K562 (cell line): ENCODE data around the gene CYP1B1. TPM values are rescaled to one million over a fixed set of nuclear protein-coding genes. Genes with fewer than 3 reads are reported as not detected.

Experiments
- ATAC-seq: fragments of 200-7000 bp; cut with Tn5 transposase; 3 replicates; pipeline ENCODE4 v1.9.1; 2020; ENCODE audit warnings: moderate library complexity
- BruUV-seq: library from RNA; stranded (reverse); fragments of 400-500 nt; replicated peaks from 2 replicates; lab custom pipeline; 2021; lab: Mats Ljungman, UMichigan
- CTCF ChIA-PET: fragments of 300-600 bp; formaldehyde crosslinking; extraction: SDS; loops from one replicate; lab custom pipeline; 2021; ENCODE audit warnings: low intra/inter-chr PET ratio; lab: Yijun Ruan, JAX
- POLR2A ChIA-PET: fragments of 300-600, 350-650 bp; sonication (Branson Sonifier 250); formaldehyde crosslinking; extraction: SDS; loops from one replicate; lab custom pipeline; 2021; ENCODE audit warnings: antibody characterized with exemption, inconsistent platforms; lab: Yijun Ruan, JAX
- DNase-seq, 4 experiments: peaks; one replicate each; pipeline versions ENCODE4 v3.0.0 to v3.0.0-alpha.2; 2011 to 2018; ENCODE audit warnings: low spot score in 3 of 4, mixed read lengths in 3 of 4; ENCODE audit errors: extremely low read depth in 1 of 4
- FAIRE-seq: peaks from 2 replicates; lab custom pipeline; 2011; peaks lifted over from hg19 to GRCh38; lab: Jason Lieb, UNC
- H2AFZ ChIP-seq: 2 replicates; pipeline ENCODE4 v1.6.0; 2011; ENCODE audit warnings: low read depth, low read length, control low read depth, inconsistent platforms
- H3K27ac ChIP-seq: fragments of 200-600 bp; 3 replicates; pipeline ENCODE4 v1.8.0; 2011; ENCODE audit warnings: low read depth, mild to moderate bottlenecking, control low read depth, inconsistent platforms, low read length, moderate library complexity, mixed read lengths; ENCODE audit errors: extremely low read depth
- H3K27me3 ChIP-seq, 2 experiments: fragments of 300-600 bp in 1 of 2; 2 replicates in 1 of 2; 3 replicates in 1 of 2; pipeline versions ENCODE4 v1.6.0 to v1.8.0; 2011; ENCODE audit warnings: inconsistent platforms in 2 of 2, low read length in 2 of 2, mild to moderate bottlenecking in 1 of 2, mixed read lengths in 1 of 2, moderate library complexity in 1 of 2; ENCODE audit not compliant: control insufficient read depth in 2 of 2, insufficient read depth in 2 of 2
- H3K36me3 ChIP-seq: fragments of 300-600 bp; 3 replicates; pipeline ENCODE4 v1.8.0; 2011; ENCODE audit warnings: mild to moderate bottlenecking, low read length, inconsistent platforms; ENCODE audit not compliant: control insufficient read depth, insufficient read depth
- H3K4me1 ChIP-seq, 2 experiments: fragments of 200-600 bp in 1 of 2; replicated peaks in 1 of 2; 2 replicates in 1 of 2; 3 replicates in 1 of 2; pipeline versions ENCODE4 v1.5.1 to v1.8.0; 2011; ENCODE audit warnings: inconsistent platforms in 2 of 2, low read length in 2 of 2, mild to moderate bottlenecking in 1 of 2, mixed read lengths in 1 of 2, moderate library complexity in 1 of 2; ENCODE audit not compliant: control insufficient read depth in 2 of 2, insufficient read depth in 2 of 2
- H3K4me2 ChIP-seq: 2 replicates; pipeline ENCODE4 v1.6.1; 2011; ENCODE audit warnings: low read length, control low read depth, inconsistent platforms, mixed read lengths; ENCODE audit not compliant: insufficient read depth
- H3K4me3 ChIP-seq: fragments of 200-600 bp; sonication (generic), shearing (Covaris generic); 2 replicates; pipeline ENCODE4 v1.5.1; 2016; ENCODE audit warnings: control low read depth, inconsistent platforms
- H3K79me2 ChIP-seq: fragments of 200-600 bp; 3 replicates; pipeline ENCODE4 v1.8.0; 2011; ENCODE audit warnings: low read length, inconsistent platforms; ENCODE audit not compliant: control insufficient read depth, insufficient read depth
- H3K9ac ChIP-seq, 2 experiments: 2 replicates each; pipeline versions ENCODE4 v1.6.0 to v1.6.1; 2011; ENCODE audit warnings: low read depth in 2 of 2, low read length in 2 of 2, control low read depth in 1 of 2, inconsistent platforms in 1 of 2, mild to moderate bottlenecking in 1 of 2, mixed read lengths in 1 of 2; ENCODE audit not compliant: insufficient read depth in 1 of 2
- H3K9me1 ChIP-seq: one replicate; pipeline ENCODE4 v1.6.0; 2011; ENCODE audit warnings: inconsistent platforms, mild to moderate bottlenecking, low read length, moderate library complexity; ENCODE audit not compliant: control insufficient read depth, insufficient read depth
- H3K9me3 ChIP-seq: replicated peaks from 2 replicates; pipeline ENCODE4 v1.5.1; 2011; ENCODE audit warnings: low read depth, low read length, inconsistent platforms; ENCODE audit not compliant: control insufficient read depth, insufficient read depth
- H4K20me1 ChIP-seq: replicated peaks from 2 replicates; pipeline ENCODE4 v1.6.1; 2011; ENCODE audit warnings: low read length, inconsistent platforms, mixed read lengths; ENCODE audit not compliant: control insufficient read depth, insufficient read depth
- C11orf30 ChIP-seq: fragments of 450-650 bp; IDR thresholded peaks from 2 replicates; pipeline ENCODE4 v1.6.1; 2016; ENCODE audit warnings: low read depth, mild to moderate bottlenecking
- EHMT2 ChIP-seq: fragments of 450-650 bp; IDR thresholded peaks from 2 replicates; pipeline ENCODE4 v1.6.1; 2018; ENCODE audit warnings: antibody characterized with exemption
- ELF2 ChIP-seq: fragments of 250-450 bp; sonication (Bioruptor Pico); IDR thresholded peaks from 2 replicates; pipeline ENCODE4 v1.5.0; 2021; ENCODE audit warnings: mild to moderate bottlenecking
- ZNF316 ChIP-seq: fragments of 450-650 bp; IDR thresholded peaks from 2 replicates; pipeline ENCODE4 v1.6.1; 2016
- ZNF717 ChIP-seq: fragments of 250-450 bp; sonication (Bioruptor Pico); IDR thresholded peaks from 2 replicates; pipeline ENCODE4 v1.5.0; 2021
- WGBS: fragments of 100-300 bp; shearing (Covaris generic); methylation state at CpG from one replicate; pipeline ENCODE4 v1.1.6; 2016; ENCODE audit warnings: low coverage, mixed read lengths; ENCODE audit not compliant: insufficient coverage; ENCODE audit errors: missing lambda C conversion rate; 5-methylcytosine and 5-hydroxymethylcytosine counted together
- in situ Hi-C: fragments of 300-500 bp; cut with MboI; formaldehyde crosslinking; loops from 4 replicates; pipeline ENCODE4 v1.15.0; 2018; ENCODE audit warnings: inconsistent platforms, mixed read lengths
- intact Hi-C: fragments of 100-400 bp; cut with micrococcal nuclease; formaldehyde crosslinking; loops from 2 replicates; pipeline ENCODE4 v1.14.2; 2022
- polyA plus RNA-seq, 8 experiments: library from polyadenylated mRNA; depleted of rRNA in 4 of 8; stranded (reverse) in 5 of 8; unstranded in 3 of 8; fragments of >200 nt; fragmentation: Nextera tagmentation in 2 of 8; fragmentation: Illumina TruSeq in 1 of 8; extraction: Ambion mirVana in 2 of 8; extraction: Trizol in 1 of 8; gene quantifications; 2 replicates each; pipeline versions ENCODE4 v1.2.1 to v1.2.3, GENCODE V29; 2011 to 2014; ENCODE audit warnings: inconsistent platforms in 1 of 8, missing spikeins in 1 of 8
- total RNA-seq, 7 experiments: library from RNA; depleted of rRNA in 6 of 7; stranded (reverse); fragments of >200 nt in 6 of 7; fragmentation: Illumina TruSeq in 2 of 7; extraction: Trizol in 2 of 7; gene quantifications; 2 replicates each; pipeline versions ENCODE4 v1.2.1 to v1.2.3, GENCODE V29; 2011 to 2021; ENCODE audit warnings: low replicate concordance in 1 of 7

The CYP1B1 gene
- total and polyA plus RNA-seq, 9 of the 15 experiments (the other 6 are each of a cell fraction or from before 2014, with no cell fraction given): 0.07 TPM; not detected in 8

DNA sequence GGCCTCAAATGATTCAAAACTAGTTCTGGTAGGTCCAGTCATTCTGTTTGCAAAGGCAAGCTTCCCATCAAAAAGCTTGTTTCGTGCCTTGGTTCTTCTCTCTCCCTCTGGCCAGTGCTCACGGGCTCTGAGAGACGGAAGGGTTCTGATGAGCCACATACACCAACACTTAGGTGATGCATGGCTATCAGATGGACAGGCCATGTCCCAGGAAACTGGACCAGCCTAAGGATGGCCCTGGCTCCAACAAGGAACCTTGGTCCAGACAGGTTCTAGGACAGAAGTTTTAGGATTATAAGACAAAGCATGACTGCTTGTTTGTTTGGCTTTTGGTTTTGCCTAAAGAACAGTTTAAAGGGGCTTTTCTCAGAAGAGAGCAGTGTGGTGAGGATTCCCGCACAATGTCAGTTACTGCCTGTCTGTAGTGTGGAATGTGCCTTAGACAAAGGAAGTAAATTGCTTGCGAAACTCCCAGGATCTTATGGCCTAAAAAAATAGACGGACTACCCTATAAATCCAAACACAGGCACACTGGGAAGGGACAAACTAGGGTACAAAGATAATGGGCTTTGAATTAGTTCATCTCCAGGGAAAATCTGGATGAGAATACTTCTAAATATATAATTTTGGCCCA lies 10.3 kb downstream of the CYP1B1 start (continued):
- TF ChIP-seq ELF2: no peak

DNA sequence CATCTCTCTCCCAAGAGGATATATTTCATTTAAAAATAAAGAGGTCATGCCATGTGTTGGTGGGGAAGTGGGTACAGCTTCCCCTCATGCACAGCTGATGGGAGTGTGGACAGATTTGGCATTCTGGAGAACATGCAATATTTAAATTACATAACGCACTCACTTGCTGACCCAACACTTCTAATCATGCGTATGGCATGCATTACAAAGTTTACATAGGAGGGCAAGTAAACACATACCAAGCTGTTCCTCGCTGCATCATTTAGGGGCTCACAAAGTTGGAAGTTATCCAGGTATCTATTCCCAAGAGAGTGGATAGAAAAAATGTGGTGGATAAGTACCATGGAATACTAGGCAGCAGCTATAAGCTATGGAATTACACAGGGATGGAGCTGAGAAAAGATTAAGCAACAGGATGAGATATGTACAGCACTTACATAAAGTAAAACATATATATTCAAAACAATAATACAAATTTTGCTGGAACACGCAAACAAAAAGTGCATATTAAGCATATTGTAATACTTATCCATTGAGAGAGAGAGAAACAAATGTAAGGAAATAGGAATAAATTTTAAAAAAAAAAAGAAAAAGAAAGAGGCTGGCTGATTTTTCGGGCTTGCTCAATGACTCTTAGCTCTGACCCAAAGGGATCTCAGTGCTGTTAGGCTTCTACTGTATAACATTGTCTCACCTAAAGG lies 11.0 kb downstream of the CYP1B1 start:
- no peaks in the 10 kb centered on the region for H3K4me1 ChIP-seq
- in situ Hi-C loops: no loop called here
- no peaks in the 10 kb centered on the region for H3K36me3 ChIP-seq
- ATAC-seq (no peak), FAIRE-seq (no peak), DNase-seq (no peak)
- no peaks in the 10 kb centered on the region for H3K79me2 ChIP-seq
- intact Hi-C loops: no loop called here
- H3K9me1 ChIP-seq: no peaks in the 10 kb centered on the region
- H3K4me3 ChIP-seq: no peak overlapping the region
- TF ChIP-seq ZNF316: peak; percentile 63; the same call in 1 of the 2 replicates
- peak; percentile 20; the same call in 1 of the 2 replicates for TF ChIP-seq C11orf30
- no peak for TF ChIP-seq ZNF717 (CRISPR knock-in tag)
- no peak for TF ChIP-seq EHMT2
- no peak overlapping the region for H2AFZ ChIP-seq
- peaks cover 4% of the 10 kb centered on the region in 2 experiments; a peak in 3 of 5 replicates for H3K27me3 ChIP-seq
- BruUV-seq: no TSS peak
- H3K27ac ChIP-seq: no peak overlapping the region
- WGBS: 0% methylated on average over 5 of the region's 5 CpGs
- CTCF ChIA-PET: no interaction called here
- no peaks in the 10 kb centered on the region for H3K9me3 ChIP-seq
- H3K9ac ChIP-seq: no peak overlapping the region
- H3K4me2 ChIP-seq: no peak overlapping the region
- no peaks in the 10 kb centered on the region for H4K20me1 ChIP-seq
- POLR2A ChIA-PET: interaction anchor here (0.6 kb wide), 1 partner anchor 28 kb away, joined by 3 read pairs; no protein-coding TSS in a partner anchor
